Loucy (cell line): ENCODE measurements around the gene CYP4F11.
"Not testable (repeated sequence)": the region's sequence is repeated elsewhere in the genome, so short reads cannot be mapped to it uniquely, and the experiment has no call there.

ENCODE experiments used
- H2AFZ ChIP-seq: fragments of 200-600 bp; sonication (generic); 2 replicates; pipeline ENCODE4 v1.6.0; 2016; ENCODE audit warnings: antibody characterized with exemption, mild to moderate bottlenecking, low read length, moderate library complexity
- H3F3A ChIP-seq: fragments of 200-600 bp; 2 replicates; pipeline ENCODE4 v1.6.0; 2016; ENCODE audit warnings: antibody characterized with exemption, low read depth, mild to moderate bottlenecking
- H3K27me3 ChIP-seq: fragments of 200-600 bp; sonication (generic); 2 replicates; pipeline ENCODE4 v1.6.1; 2014; ENCODE audit warnings: low read length, mild to moderate bottlenecking; ENCODE audit not compliant: insufficient read depth, poor library complexity, severe bottlenecking
- H3K36me3 ChIP-seq: fragments of 200-600 bp; sonication (generic); 2 replicates; pipeline ENCODE4 v1.6.1; 2016; ENCODE audit warnings: low read length; ENCODE audit not compliant: insufficient read depth
- H3K4me1 ChIP-seq: fragments of 200-600 bp; sonication (generic); 2 replicates; pipeline ENCODE4 v1.5.1; 2014; ENCODE audit warnings: low read length, mild to moderate bottlenecking; ENCODE audit not compliant: insufficient read depth, poor library complexity, severe bottlenecking
- H3K4me2 ChIP-seq: fragments of 200-600 bp; sonication (generic); 2 replicates; pipeline ENCODE4 v1.6.0; 2014; ENCODE audit warnings: antibody characterized with exemption, low read length, low read depth, mild to moderate bottlenecking; ENCODE audit not compliant: poor library complexity, severe bottlenecking
- H3K4me3 ChIP-seq: fragments of 200-600 bp; sonication (generic); 2 replicates; pipeline ENCODE4 v1.5.1; 2014; ENCODE audit warnings: low read length, mild to moderate bottlenecking, mixed read lengths; ENCODE audit not compliant: poor library complexity, severe bottlenecking
- H3K79me2 ChIP-seq: fragments of 200-600 bp; sonication (generic); 2 replicates; pipeline ENCODE4 v1.6.1; 2014; ENCODE audit warnings: low read length; ENCODE audit not compliant: insufficient read depth
- H3K9ac ChIP-seq: fragments of 200-600 bp; sonication (generic); 2 replicates; pipeline ENCODE4 v1.6.0; 2014; ENCODE audit warnings: mild to moderate bottlenecking, low read depth, low read length, moderate library complexity; ENCODE audit not compliant: poor library complexity, severe bottlenecking
- H3K9me2 ChIP-seq: fragments of 200-600 bp; sonication (generic); replicated peaks from 2 replicates; pipeline ENCODE4 v1.6.1; 2016; ENCODE audit warnings: low read depth, low read length, mixed read lengths
- H3K9me3 ChIP-seq: fragments of 200-600 bp; sonication (generic); 2 replicates; pipeline ENCODE4 v1.6.1; 2014; ENCODE audit warnings: mild to moderate bottlenecking, antibody characterized with exemption, low read length, low read depth; ENCODE audit not compliant: insufficient read depth
- H4K20me1 ChIP-seq: fragments of 200-600 bp; sonication (generic); 2 replicates; pipeline ENCODE4 v1.6.0; 2014; ENCODE audit warnings: antibody characterized with exemption, low read length, mild to moderate bottlenecking; ENCODE audit not compliant: insufficient read depth, poor library complexity, severe bottlenecking
- CTCF ChIP-seq: fragments of 200-600 bp; sonication (generic); conservative IDR thresholded peaks from 2 replicates; pipeline ENCODE4 v1.5.1; 2014; ENCODE audit warnings: mild to moderate bottlenecking, antibody characterized with exemption, low read length
- EZH2phosphoT487 ChIP-seq: fragments of 200-600 bp; IDR thresholded peaks from 2 replicates; pipeline ENCODE4 v1.6.1; 2018; ENCODE audit warnings: antibody characterized with exemption, mild to moderate bottlenecking, moderate library complexity, borderline replicate concordance

Gene CYP4F11

GRCh38 chr19:15891434-15891833, 42.9 kb downstream of the CYP4F11 start:
- H3K4me3 ChIP-seq: no peak overlapping the region
- no peak overlapping the region for H3K9ac ChIP-seq
- H3K79me2 ChIP-seq: no peaks in the 10 kb centered on the region
- no peaks in the 10 kb centered on the region for H3K27me3 ChIP-seq
- H3K4me2 ChIP-seq: no peak overlapping the region
- H4K20me1 ChIP-seq: no peaks in the 10 kb centered on the region
- no peaks in the 10 kb centered on the region for H3K36me3 ChIP-seq
- no peak for TF ChIP-seq CTCF
- TF ChIP-seq EZH2phosphoT487: no peak
- H3K9me2 ChIP-seq: no peaks in the 10 kb centered on the region
- no peak overlapping the region for H2AFZ ChIP-seq
- no peaks in the 10 kb centered on the region for H3K9me3 ChIP-seq
- no peaks in the 10 kb centered on the region for H3F3A ChIP-seq
- peaks cover 15% of the 10 kb centered on the region for H3K4me1 ChIP-seq

- not testable (repeated sequence) for H3K27me3 ChIP-seq
Observed at GRCh38 chr19:15889339-15889738, 45.0 kb downstream of the CYP4F11 start.

GRCh38 chr19:15885919-15886318, 48.4 kb downstream of the CYP4F11 start:
- H3F3A ChIP-seq: no peaks in the 10 kb centered on the region
- H3K79me2 ChIP-seq: no peaks in the 10 kb centered on the region
- no peak overlapping the region for H2AFZ ChIP-seq
- H3K4me1 ChIP-seq: peaks cover 20% of the 10 kb centered on the region
- no peak overlapping the region for H3K4me2 ChIP-seq
- no peaks in the 10 kb centered on the region for H3K9me2 ChIP-seq
- H3K36me3 ChIP-seq: no peaks in the 10 kb centered on the region
- no peak overlapping the region for H3K4me3 ChIP-seq
- TF ChIP-seq EZH2phosphoT487 (no peak), CTCF (no peak)
- no peaks in the 10 kb centered on the region for H4K20me1 ChIP-seq
- H3K9ac ChIP-seq: no peak overlapping the region
- no peaks in the 10 kb centered on the region for H3K9me3 ChIP-seq
- no peaks in the 10 kb centered on the region for H3K27me3 ChIP-seq

More at GRCh38 chr19:15889339-15889738, 45.0 kb downstream of the CYP4F11 start:
- H3K9me2 ChIP-seq, H2AFZ ChIP-seq, H3K4me3 ChIP-seq, H3K9ac ChIP-seq, H4K20me1 ChIP-seq, H3K79me2 ChIP-seq, H3K9me3 ChIP-seq, H3K36me3 ChIP-seq, H3K4me2 ChIP-seq, H3F3A ChIP-seq: not testable (repeated sequence)
- H3K4me1 ChIP-seq: peaks cover 15% of the 10 kb centered on the region

- H3K27me3 ChIP-seq: no peaks in the 10 kb centered on the region
- TF ChIP-seq CTCF (no peak), EZH2phosphoT487 (no peak)
- no peak overlapping the region for H3K4me2 ChIP-seq
- peaks cover 13% of the 10 kb centered on the region for H3K4me1 ChIP-seq
- no peaks in the 10 kb centered on the region for H3K36me3 ChIP-seq
- no peak overlapping the region for H3K9ac ChIP-seq
- no peaks in the 10 kb centered on the region for H3K79me2 ChIP-seq
- no peaks in the 10 kb centered on the region for H3K9me3 ChIP-seq
- no peak overlapping the region for H3K4me3 ChIP-seq
- no peaks in the 10 kb centered on the region for H4K20me1 ChIP-seq
- H3K9me2 ChIP-seq: no peaks in the 10 kb centered on the region
- no peak overlapping the region for H2AFZ ChIP-seq
- no peaks in the 10 kb centered on the region for H3F3A ChIP-seq
Observed at GRCh38 chr19:15885167-15885566, 49.2 kb downstream of the CYP4F11 start.

GRCh38 chr19:15883329-15883728, 51.0 kb downstream of the CYP4F11 start:
- not testable (repeated sequence) for H3K9me2 ChIP-seq, H2AFZ ChIP-seq, H3K9ac ChIP-seq, H3K4me3 ChIP-seq, H3F3A ChIP-seq, H3K4me1 ChIP-seq, H3K9me3 ChIP-seq, H3K27me3 ChIP-seq, H3K36me3 ChIP-seq, H3K79me2 ChIP-seq, H3K4me2 ChIP-seq, H4K20me1 ChIP-seq
